GM23338 (cell line): ENCODE results near the gene LMF1. TPM values are rescaled to one million over a fixed set of nuclear protein-coding genes. Genes with fewer than 3 reads are reported as not detected.
"Not testable (repeated sequence)": the region's sequence is repeated elsewhere in the genome, so short reads cannot be mapped to it uniquely, and the experiment has no call there.

ENCODE experiments used
- ATAC-seq: fragments of 200-7000 bp; cut with Tn5 transposase; 3 replicates; pipeline ENCODE4 v1.9.1; 2020
- DNase-seq: peaks from one replicate; pipeline ENCODE4 v3.0.0-alpha.2; 2015; ENCODE audit warnings: low spot score
- H2AFZ ChIP-seq: fragments of 200-600 bp; sonication (generic); 2 replicates; pipeline ENCODE4 v1.8.0; 2016; ENCODE audit warnings: antibody characterized with exemption, mild to moderate bottlenecking, moderate library complexity
- H3F3A ChIP-seq: fragments of 200-600 bp; sonication (generic); replicated peaks from 2 replicates; pipeline ENCODE4 v1.8.0; 2017; ENCODE audit warnings: antibody characterized with exemption, mixed run types, low read depth
- H3K27ac ChIP-seq: fragments of 200-600 bp; sonication (generic); 2 replicates; pipeline ENCODE4 v1.6.1; 2016; ENCODE audit warnings: low read depth
- H3K27me3 ChIP-seq: fragments of 200-600 bp; sonication (generic); 2 replicates; pipeline ENCODE4 v1.8.0; 2016; ENCODE audit warnings: mild to moderate bottlenecking, mixed run types, moderate library complexity; ENCODE audit not compliant: insufficient read depth
- H3K36me3 ChIP-seq: fragments of 200-600 bp; sonication (generic); 2 replicates; pipeline ENCODE4 v1.8.0; 2016; ENCODE audit warnings: mild to moderate bottlenecking; ENCODE audit not compliant: insufficient read depth
- H3K4me1 ChIP-seq: fragments of 200-600 bp; sonication (generic); 2 replicates; pipeline ENCODE4 v1.8.0; 2016; ENCODE audit warnings: mild to moderate bottlenecking, moderate library complexity; ENCODE audit not compliant: insufficient read depth
- H3K4me2 ChIP-seq: fragments of 200-600 bp; sonication (generic); 2 replicates; pipeline ENCODE4 v1.7.1; 2017; ENCODE audit warnings: mixed run types
- H3K4me3 ChIP-seq: fragments of 200-600 bp; sonication (generic); 2 replicates; pipeline ENCODE4 v1.6.1; 2016; ENCODE audit warnings: mixed run types
- H3K79me2 ChIP-seq: fragments of 200-600 bp; sonication (generic); replicated peaks from 2 replicates; pipeline ENCODE4 v1.8.0; 2017; ENCODE audit warnings: mild to moderate bottlenecking; ENCODE audit not compliant: insufficient read depth
- H3K9me2 ChIP-seq: fragments of 200-600 bp; sonication (generic); 2 replicates; pipeline ENCODE4 v1.8.0; 2017; ENCODE audit not compliant: insufficient read depth
- H4K20me1 ChIP-seq: fragments of 200-600 bp; sonication (generic); replicated peaks from 2 replicates; pipeline ENCODE4 v1.8.0; 2017; ENCODE audit warnings: mild to moderate bottlenecking; ENCODE audit not compliant: insufficient read depth
- H3K27ac Mint-ChIP-seq: 2 replicates; pipeline ENCODE4 v1.8.0; 2020; ENCODE audit warnings: inconsistent platforms, mild to moderate bottlenecking, moderate library complexity, mixed read lengths
- H3K27me3 Mint-ChIP-seq: 3 replicates; pipeline ENCODE4 v1.8.0; 2022; ENCODE audit warnings: low read depth, mild to moderate bottlenecking, moderate library complexity, mixed read lengths, inconsistent platforms; ENCODE audit not compliant: insufficient read depth, poor library complexity
- H3K36me3 Mint-ChIP-seq: 3 replicates; pipeline ENCODE4 v1.8.0; 2021; ENCODE audit warnings: low read depth, mild to moderate bottlenecking, inconsistent platforms, moderate library complexity, mixed read lengths
- H3K4me1 Mint-ChIP-seq: 3 replicates; pipeline ENCODE4 v1.8.0; 2020; ENCODE audit warnings: mild to moderate bottlenecking, inconsistent platforms, mixed read lengths
- H3K4me3 Mint-ChIP-seq: 3 replicates; pipeline ENCODE4 v1.8.0; 2021; ENCODE audit warnings: moderate library complexity, mild to moderate bottlenecking, inconsistent platforms, mixed read lengths
- H3K9me3 Mint-ChIP-seq: 3 replicates; pipeline ENCODE4 v1.8.0; 2020; ENCODE audit warnings: moderate library complexity, mild to moderate bottlenecking, inconsistent platforms, mixed read lengths
- CREB1 ChIP-seq: fragments of 250-450 bp; sonication (Bioruptor Pico); IDR thresholded peaks from 2 replicates; pipeline ENCODE4 v1.5.0; 2020; ENCODE audit warnings: low read depth, mild to moderate bottlenecking, moderate library complexity
- POLR2AphosphoS5 ChIP-seq: IDR thresholded peaks from 2 replicates; pipeline ENCODE4 v1.6.1; 2016; ENCODE audit warnings: antibody characterized with exemption, low read depth
- polyA plus RNA-seq: library from polyadenylated mRNA; unstranded; fragments of >200 nt; fragmentation: Nextera tagmentation; extraction: Ambion mirVana; gene quantifications from 2 replicates; pipeline ENCODE4 v1.2.1, GENCODE V29; 2016
- total RNA-seq: library from RNA; depleted of rRNA; stranded (reverse); fragments of >200 nt; shearing (Covaris generic); gene quantifications from 2 replicates; pipeline ENCODE4 v1.2.3, GENCODE V29; 2014
- TF ChIP-seq, protein P1 (sequence below): fragments of 250-450 bp; sonication (Bioruptor Pico); IDR thresholded peaks from 2 replicates; pipeline ENCODE4 v1.5.0; 2020; ENCODE audit warnings: mild to moderate bottlenecking, moderate library complexity

Gene LMF1
- total and polyA plus RNA-seq, 2 experiments from 2014 or later, result 4.2 to 10.1 TPM

DNA sequence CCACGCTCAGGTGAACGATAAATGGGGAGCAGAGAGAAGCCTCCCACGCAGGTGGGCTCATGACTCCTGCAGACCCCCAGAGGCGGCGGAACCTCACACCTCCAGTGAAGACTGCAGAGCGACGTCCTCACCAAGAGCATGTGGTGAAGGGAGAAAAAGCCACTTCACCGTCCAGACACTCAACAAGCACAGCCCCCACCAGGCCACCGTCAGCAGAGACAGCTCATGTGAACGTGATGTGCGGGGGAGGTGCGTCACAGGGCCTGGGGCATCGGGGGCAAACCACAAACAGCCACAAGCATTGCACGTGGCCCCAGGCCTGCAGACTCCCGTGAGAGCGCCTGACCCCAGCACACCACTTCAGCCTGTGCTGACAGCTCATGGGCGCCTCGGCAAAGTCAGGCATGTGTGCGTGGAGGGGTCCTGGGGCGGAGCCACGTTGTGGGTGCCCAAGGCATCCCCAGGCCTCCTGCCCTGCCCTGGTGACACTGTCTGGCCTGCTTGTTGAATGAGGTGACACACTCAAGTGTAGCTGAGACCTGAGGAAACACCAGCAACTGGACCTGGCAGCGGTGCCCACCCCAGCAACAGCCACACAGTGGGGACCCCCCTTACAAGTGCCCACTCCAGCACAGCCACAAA lies 19.0 kb downstream of the LMF1 start (continued):
- TF ChIP-seq, protein P1, sequence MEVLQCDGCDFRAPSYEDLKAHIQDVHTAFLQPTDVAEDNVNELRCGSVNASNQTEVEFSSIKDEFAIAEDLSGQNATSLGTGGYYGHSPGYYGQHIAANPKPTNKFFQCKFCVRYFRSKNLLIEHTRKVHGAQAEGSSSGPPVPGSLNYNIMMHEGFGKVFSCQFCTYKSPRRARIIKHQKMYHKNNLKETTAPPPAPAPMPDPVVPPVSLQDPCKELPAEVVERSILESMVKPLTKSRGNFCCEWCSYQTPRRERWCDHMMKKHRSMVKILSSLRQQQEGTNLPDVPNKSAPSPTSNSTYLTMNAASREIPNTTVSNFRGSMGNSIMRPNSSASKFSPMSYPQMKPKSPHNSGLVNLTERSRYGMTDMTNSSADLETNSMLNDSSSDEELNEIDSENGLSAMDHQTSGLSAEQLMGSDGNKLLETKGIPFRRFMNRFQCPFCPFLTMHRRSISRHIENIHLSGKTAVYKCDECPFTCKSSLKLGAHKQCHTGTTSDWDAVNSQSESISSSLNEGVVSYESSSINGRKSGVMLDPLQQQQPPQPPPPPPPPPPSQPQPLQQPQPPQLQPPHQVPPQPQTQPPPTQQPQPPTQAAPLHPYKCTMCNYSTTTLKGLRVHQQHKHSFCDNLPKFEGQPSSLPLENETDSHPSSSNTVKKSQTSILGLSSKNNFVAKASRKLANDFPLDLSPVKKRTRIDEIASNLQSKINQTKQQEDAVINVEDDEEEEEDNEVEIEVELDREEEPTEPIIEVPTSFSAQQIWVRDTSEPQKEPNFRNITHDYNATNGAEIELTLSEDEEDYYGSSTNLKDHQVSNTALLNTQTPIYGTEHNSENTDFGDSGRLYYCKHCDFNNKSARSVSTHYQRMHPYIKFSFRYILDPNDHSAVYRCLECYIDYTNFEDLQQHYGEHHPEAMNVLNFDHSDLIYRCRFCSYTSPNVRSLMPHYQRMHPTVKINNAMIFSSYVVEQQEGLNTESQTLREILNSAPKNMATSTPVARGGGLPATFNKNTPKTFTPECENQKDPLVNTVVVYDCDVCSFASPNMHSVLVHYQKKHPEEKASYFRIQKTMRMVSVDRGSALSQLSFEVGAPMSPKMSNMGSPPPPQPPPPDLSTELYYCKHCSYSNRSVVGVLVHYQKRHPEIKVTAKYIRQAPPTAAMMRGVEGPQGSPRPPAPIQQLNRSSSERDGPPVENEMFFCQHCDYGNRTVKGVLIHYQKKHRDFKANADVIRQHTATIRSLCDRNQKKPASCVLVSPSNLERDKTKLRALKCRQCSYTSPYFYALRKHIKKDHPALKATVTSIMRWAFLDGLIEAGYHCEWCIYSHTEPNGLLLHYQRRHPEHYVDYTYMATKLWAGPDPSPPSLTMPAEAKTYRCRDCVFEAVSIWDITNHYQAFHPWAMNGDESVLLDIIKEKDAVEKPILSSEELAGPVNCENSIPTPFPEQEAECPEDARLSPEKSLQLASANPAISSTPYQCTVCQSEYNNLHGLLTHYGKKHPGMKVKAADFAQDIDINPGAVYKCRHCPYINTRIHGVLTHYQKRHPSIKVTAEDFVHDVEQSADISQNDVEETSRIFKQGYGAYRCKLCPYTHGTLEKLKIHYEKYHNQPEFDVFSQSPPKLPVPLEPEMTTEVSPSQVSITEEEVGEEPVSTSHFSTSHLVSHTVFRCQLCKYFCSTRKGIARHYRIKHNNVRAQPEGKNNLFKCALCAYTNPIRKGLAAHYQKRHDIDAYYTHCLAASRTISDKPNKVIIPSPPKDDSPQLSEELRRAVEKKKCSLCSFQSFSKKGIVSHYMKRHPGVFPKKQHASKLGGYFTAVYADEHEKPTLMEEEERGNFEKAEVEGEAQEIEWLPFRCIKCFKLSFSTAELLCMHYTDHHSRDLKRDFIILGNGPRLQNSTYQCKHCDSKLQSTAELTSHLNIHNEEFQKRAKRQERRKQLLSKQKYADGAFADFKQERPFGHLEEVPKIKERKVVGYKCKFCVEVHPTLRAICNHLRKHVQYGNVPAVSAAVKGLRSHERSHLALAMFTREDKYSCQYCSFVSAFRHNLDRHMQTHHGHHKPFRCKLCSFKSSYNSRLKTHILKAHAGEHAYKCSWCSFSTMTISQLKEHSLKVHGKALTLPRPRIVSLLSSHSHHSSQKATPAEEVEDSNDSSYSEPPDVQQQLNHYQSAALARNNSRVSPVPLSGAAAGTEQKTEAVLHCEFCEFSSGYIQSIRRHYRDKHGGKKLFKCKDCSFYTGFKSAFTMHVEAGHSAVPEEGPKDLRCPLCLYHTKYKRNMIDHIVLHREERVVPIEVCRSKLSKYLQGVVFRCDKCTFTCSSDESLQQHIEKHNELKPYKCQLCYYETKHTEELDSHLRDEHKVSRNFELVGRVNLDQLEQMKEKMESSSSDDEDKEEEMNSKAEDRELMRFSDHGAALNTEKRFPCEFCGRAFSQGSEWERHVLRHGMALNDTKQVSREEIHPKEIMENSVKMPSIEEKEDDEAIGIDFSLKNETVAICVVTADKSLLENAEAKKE, result no peak
- TF ChIP-seq CREB1 (CRISPR knock-in tag), result no peak
- no peak for TF ChIP-seq POLR2AphosphoS5

DNA sequence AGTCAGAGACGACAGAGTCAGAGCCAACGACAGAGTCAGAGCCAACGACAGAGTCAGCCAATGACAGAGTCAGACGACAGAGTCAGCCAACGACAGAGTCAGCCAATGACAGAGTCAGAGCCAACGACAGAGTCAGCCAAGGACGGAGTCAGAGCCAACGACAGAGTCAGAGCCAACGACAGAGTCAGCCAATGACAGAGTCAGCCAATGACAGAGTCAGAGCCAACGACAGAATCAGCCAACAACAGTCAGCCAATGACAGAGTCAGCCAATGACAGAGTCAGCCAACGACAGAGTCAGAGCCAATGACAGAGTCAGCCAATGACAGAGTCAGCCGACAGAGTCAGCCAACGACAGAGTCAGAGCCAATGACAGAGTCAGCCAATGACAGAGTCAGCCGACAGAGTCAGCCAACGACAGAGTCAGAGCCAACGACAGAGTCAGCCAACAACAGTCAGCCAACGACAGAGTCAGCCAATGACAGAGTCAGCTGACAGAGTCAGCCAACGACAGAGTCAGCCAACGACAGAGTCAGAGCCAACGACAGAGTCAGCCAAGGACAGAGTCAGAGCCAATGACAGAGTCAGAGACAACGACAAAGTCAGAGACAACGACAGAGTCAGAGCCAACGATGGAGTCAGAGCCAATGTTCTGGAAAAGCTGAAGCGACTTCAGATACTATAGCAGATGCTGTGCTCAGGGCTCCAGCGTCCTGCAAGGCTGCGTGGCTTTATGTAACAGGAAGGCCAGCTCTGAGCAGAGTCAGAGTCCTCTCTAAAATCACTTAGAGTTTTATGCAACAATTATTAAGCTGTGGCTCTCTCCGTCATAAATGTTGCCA lies 19.8 kb downstream of the LMF1 start:
- H3K36me3 Mint-ChIP-seq, H3K4me1 ChIP-seq, H3K4me1 Mint-ChIP-seq, H3K4me3 ChIP-seq, H4K20me1 ChIP-seq, H3K9me3 Mint-ChIP-seq, ATAC-seq, DNase-seq, H3K4me2 ChIP-seq, H3K27me3 ChIP-seq, H3K9me2 ChIP-seq, H3K79me2 ChIP-seq, H3K4me3 Mint-ChIP-seq, H2AFZ ChIP-seq, H3F3A ChIP-seq, H3K36me3 ChIP-seq, H3K27ac Mint-ChIP-seq, H3K27me3 Mint-ChIP-seq, H3K27ac ChIP-seq: not testable (repeated sequence)

DNA sequence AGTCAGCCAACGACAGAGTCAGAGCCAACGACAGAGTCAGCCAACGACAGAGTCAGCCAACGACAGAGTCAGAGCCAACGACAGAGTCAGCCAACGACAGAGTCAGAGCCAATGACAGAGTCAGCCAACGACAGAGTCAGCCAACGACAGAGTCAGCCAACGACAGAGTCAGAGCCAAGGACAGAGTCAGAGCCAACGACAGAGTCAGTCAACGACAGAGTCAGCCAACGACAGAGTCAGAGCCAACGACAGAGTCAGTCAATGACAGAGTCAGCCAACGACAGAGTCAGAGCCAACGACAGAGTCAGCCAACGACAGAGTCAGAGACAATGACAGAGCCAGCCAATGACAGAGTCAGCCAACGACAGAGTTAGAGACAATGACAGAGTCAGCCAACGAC lies 22.0 kb downstream of the LMF1 start:
- H3K4me1 Mint-ChIP-seq, ATAC-seq, H3K27me3 Mint-ChIP-seq, H3K9me3 Mint-ChIP-seq, H3K36me3 ChIP-seq, H3K9me2 ChIP-seq, H3K4me3 Mint-ChIP-seq, DNase-seq, H3K27ac ChIP-seq, H3K36me3 Mint-ChIP-seq, H4K20me1 ChIP-seq, H3K4me3 ChIP-seq, H3K4me2 ChIP-seq, H3K27ac Mint-ChIP-seq, H3K4me1 ChIP-seq, H3F3A ChIP-seq, H3K79me2 ChIP-seq, H2AFZ ChIP-seq, H3K27me3 ChIP-seq: not testable (repeated sequence)

DNA sequence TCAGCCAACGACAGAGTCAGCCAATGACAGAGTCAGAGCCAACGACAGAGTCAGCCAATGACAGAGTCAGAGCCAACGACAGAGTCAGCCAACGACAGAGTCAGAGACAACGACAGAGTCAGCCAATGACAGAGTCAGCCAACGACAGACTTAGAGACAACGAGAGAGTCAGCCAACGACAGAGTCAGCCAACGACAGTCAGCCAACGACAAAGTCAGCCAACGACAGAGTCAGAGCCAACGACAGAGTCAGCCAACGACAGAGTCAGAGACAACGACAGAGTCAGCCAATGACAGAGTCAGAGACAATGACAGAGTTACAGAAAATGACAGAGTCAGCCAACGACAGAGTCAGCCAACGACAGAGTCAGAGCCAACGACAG lies 22.9 kb downstream of the LMF1 start:
- not testable (repeated sequence) for H3K9me3 Mint-ChIP-seq, H3K4me2 ChIP-seq, H3K79me2 ChIP-seq, H3K4me1 ChIP-seq, H4K20me1 ChIP-seq, H3K4me3 Mint-ChIP-seq, H2AFZ ChIP-seq, H3K4me3 ChIP-seq, ATAC-seq, H3F3A ChIP-seq, H3K27me3 ChIP-seq, H3K27ac Mint-ChIP-seq, H3K36me3 Mint-ChIP-seq, H3K4me1 Mint-ChIP-seq, H3K9me2 ChIP-seq, H3K27ac ChIP-seq, H3K36me3 ChIP-seq, DNase-seq, H3K27me3 Mint-ChIP-seq
